ENCODE results near the gene C1orf94. TPM values are rescaled to one million over a fixed set of nuclear protein-coding genes. Genes with fewer than 3 reads are reported as not detected.

C1orf94 gene
- total RNA-seq (2014; rRNA removed; shearing (Covaris generic)), result not detected in 2 replicates
- not detected in 2 replicates for polyA plus RNA-seq (2016; fragmentation: Nextera tagmentation; extraction: Ambion mirVana)

GRCh38 chr1:34176830-34177603, at the start of gene C1orf94:
C1orf94 (plus strand) TSS chr1:34176907; CDS start chr1:34177790, 883 bp downstream.
- Histone ChIP-seq H3K9me2 (ENCODE audit: insufficient read depth) (no peaks in the 10 kb centered on the region), H3K4me2 (ENCODE audit: unreplicated experiment) (peak within 1 kb of the TSS; percentile 12), H4K20me1 (ENCODE audit: insufficient read depth) (no peaks in the 10 kb centered on the region), H3K9me3 (ENCODE audit: low read depth) (no peaks in the 10 kb centered on the region), H3K27ac (no peak within 1 kb of the TSS), H3K79me2 (ENCODE audit: insufficient read depth) (no peaks in the 10 kb centered on the region), H2AFZ (no peak within 1 kb of the TSS), H3K9ac (no peak within 1 kb of the TSS), H3K4me1 (ENCODE audit: insufficient read depth) (no peaks in the 10 kb centered on the region), H3K4me3 (no peak within 1 kb of the TSS), H3F3A (ENCODE audit: insufficient read depth) (no peaks in the 10 kb centered on the region), H3K36me3 (ENCODE audit: low read depth) (no peaks in the 10 kb centered on the region), H3K27me3 (replicated peaks; ENCODE audit: insufficient read depth) (peaks cover 78% of the 10 kb centered on the region)
- peak; percentile 28 for DNase-seq
- no peak for TF ChIP-seq EZH2phosphoT487 (IDR thresholded peaks at IDR 0.05; ENCODE audit: insufficient read depth, low read depth)
- no peak for TF ChIP-seq EZH2 (IDR thresholded peaks at IDR 0.05; ENCODE audit: insufficient read depth, poor library complexity, severe bottlenecking)
- 5 to 10% methylated on average over 36 to 44 of the region's 58 CpGs for WGBS, 2 experiments (ENCODE audit: low coverage in 1 of 2, low lambda C conversion rate in 2 of 2, missing lambda C conversion rate in 2 of 2)
- in situ Hi-C loops (cut with MboI), result no loop called here

GRCh38 chr1:34127006-34128000, 49.4 kb upstream of the C1orf94 start:
- no peaks in the 10 kb centered on the region for H3K27me3 ChIP-seq (replicated peaks; ENCODE audit: insufficient read depth)
- no peak overlapping the region for H3K9ac ChIP-seq
- WGBS, 2 experiments (ENCODE audit: low coverage in 1 of 2, low lambda C conversion rate in 2 of 2, missing lambda C conversion rate in 2 of 2), result 90 to 92% methylated on average over 15 of the region's 15 CpGs

GRCh38 chr1:34128186-34128889, 48.4 kb upstream of the C1orf94 start:
- peak; percentile 62 for DNase-seq
- Histone ChIP-seq H3K27ac (no peak overlapping the region), H3F3A (ENCODE audit: insufficient read depth) (no peaks in the 10 kb centered on the region), H3K36me3 (ENCODE audit: low read depth) (no peaks in the 10 kb centered on the region), H3K9ac (no peak overlapping the region), H4K20me1 (ENCODE audit: insufficient read depth) (no peaks in the 10 kb centered on the region; the same call in 1 of the 2 replicates), H3K9me2 (ENCODE audit: insufficient read depth) (no peaks in the 10 kb centered on the region), H3K9me3 (ENCODE audit: low read depth) (no peaks in the 10 kb centered on the region), H2AFZ (no peak overlapping the region), H3K4me1 (ENCODE audit: insufficient read depth) (peaks cover 3% of the 10 kb centered on the region; the same call in 1 of the 2 replicates), H3K79me2 (ENCODE audit: insufficient read depth) (peaks cover 61% of the 10 kb centered on the region), H3K27me3 (replicated peaks; ENCODE audit: insufficient read depth) (no peaks in the 10 kb centered on the region), H3K4me3 (no peak overlapping the region), H3K4me2 (ENCODE audit: unreplicated experiment) (no peak overlapping the region)
- in situ Hi-C loops (cut with MboI), result no loop called here
- TF ChIP-seq EZH2 (IDR thresholded peaks at IDR 0.05; ENCODE audit: insufficient read depth, poor library complexity, severe bottlenecking) (no peak), EZH2phosphoT487 (IDR thresholded peaks at IDR 0.05; ENCODE audit: insufficient read depth, low read depth) (no peak)
- WGBS, 2 experiments (ENCODE audit: low coverage in 1 of 2, low lambda C conversion rate in 2 of 2, missing lambda C conversion rate in 2 of 2), result 74 to 75% methylated on average over 13 of the region's 13 CpGs

More at GRCh38 chr1:34127006-34128000, 49.4 kb upstream of the C1orf94 start:
- Histone ChIP-seq H3K79me2 (ENCODE audit: insufficient read depth) (peaks cover 58% of the 10 kb centered on the region), H4K20me1 (ENCODE audit: insufficient read depth) (no peaks in the 10 kb centered on the region), H3K27ac (no peak overlapping the region), H3K4me1 (ENCODE audit: insufficient read depth) (peaks cover 3% of the 10 kb centered on the region; the same call in 1 of the 2 replicates), H3K9me2 (ENCODE audit: insufficient read depth) (no peaks in the 10 kb centered on the region), H3F3A (ENCODE audit: insufficient read depth) (no peaks in the 10 kb centered on the region), H3K36me3 (ENCODE audit: low read depth) (no peaks in the 10 kb centered on the region), H2AFZ (no peak overlapping the region), H3K9me3 (ENCODE audit: low read depth) (no peaks in the 10 kb centered on the region), H3K4me2 (ENCODE audit: unreplicated experiment) (no peak overlapping the region), H3K4me3 (no peak overlapping the region)
- TF ChIP-seq EZH2phosphoT487 (IDR thresholded peaks at IDR 0.05; ENCODE audit: insufficient read depth, low read depth), result no peak
- TF ChIP-seq EZH2 (IDR thresholded peaks at IDR 0.05; ENCODE audit: insufficient read depth, poor library complexity, severe bottlenecking), result no peak
- no peak for DNase-seq
- in situ Hi-C loops (cut with MboI), result no loop called here

Data from GM23248 (cell line).